NT2/D1 (cell line): ENCODE measurements around the gene UBAC2.

Experiments
- DNase-seq: peaks from one replicate; pipeline ENCODE4 v3.0.0-alpha.2; 2011; ENCODE audit warnings: low read depth, low spot score
- H3K27me3 ChIP-seq: 2 replicates; pipeline ENCODE4 v1.6.0; 2011; ENCODE audit warnings: mild to moderate bottlenecking; ENCODE audit not compliant: insufficient read length, insufficient read depth
- H3K36me3 ChIP-seq: 2 replicates; pipeline ENCODE4 v1.6.1; 2011; ENCODE audit warnings: mild to moderate bottlenecking, low read length, mixed read lengths; ENCODE audit not compliant: insufficient read depth, insufficient read length
- H3K4me1 ChIP-seq: 2 replicates; pipeline ENCODE4 v1.5.1; 2011; ENCODE audit not compliant: insufficient read depth, insufficient read length
- H3K4me3 ChIP-seq: 2 replicates; pipeline ENCODE4 v1.5.1; 2011; ENCODE audit warnings: low read depth; ENCODE audit not compliant: insufficient read length
- H3K9ac ChIP-seq: 2 replicates; pipeline ENCODE4 v1.6.0; 2011; ENCODE audit warnings: low read depth; ENCODE audit not compliant: insufficient read length
- H3K9me3 ChIP-seq: 2 replicates; pipeline ENCODE4 v1.5.1; 2011; ENCODE audit warnings: mild to moderate bottlenecking, low read length; ENCODE audit not compliant: insufficient read depth
- SUZ12 ChIP-seq: IDR thresholded peaks from 2 replicates; pipeline ENCODE4 v1.6.1; 2011; ENCODE audit not compliant: insufficient read length, insufficient read depth; ENCODE audit errors: extremely low read depth
- YY1 ChIP-seq: IDR thresholded peaks from 2 replicates; pipeline ENCODE4 v1.6.1; 2011; ENCODE audit not compliant: insufficient read length, insufficient read depth
- ZNF274 ChIP-seq: IDR thresholded peaks from 2 replicates; pipeline ENCODE4 v1.6.1; 2011; ENCODE audit warnings: mild to moderate bottlenecking, low read depth, low read length

Gene UBAC2

GRCh38 chr13:99217461-99218110 lies 16.9 kb downstream of the UBAC2 start:
- Histone ChIP-seq H3K9ac (no peak overlapping the region), H3K9me3 (no peaks in the 10 kb centered on the region), H3K27me3 (no peaks in the 10 kb centered on the region), H3K4me3 (no peak overlapping the region), H3K4me1 (peaks cover 5% of the 10 kb centered on the region), H3K36me3 (peaks cover 11% of the 10 kb centered on the region)
- DNase-seq: no peak
- TF ChIP-seq YY1: no peak
- TF ChIP-seq ZNF274: no peak
- no peak for TF ChIP-seq SUZ12

GRCh38 chr13:99218126-99218525 lies 17.5 kb downstream of the UBAC2 start:
- Histone ChIP-seq H3K4me3 (no peak overlapping the region), H3K4me1 (peaks cover 5% of the 10 kb centered on the region), H3K36me3 (peaks cover 11% of the 10 kb centered on the region), H3K9me3 (no peaks in the 10 kb centered on the region), H3K9ac (no peak overlapping the region), H3K27me3 (no peaks in the 10 kb centered on the region)
- DNase-seq: no peak
- TF ChIP-seq YY1: no peak
- TF ChIP-seq ZNF274: no peak

GRCh38 chr13:99218545-99218944 lies 17.9 kb downstream of the UBAC2 start:
- Histone ChIP-seq H3K4me1 (peaks cover 5% of the 10 kb centered on the region), H3K4me3 (no peak overlapping the region), H3K36me3 (peaks cover 11% of the 10 kb centered on the region), H3K9me3 (no peaks in the 10 kb centered on the region), H3K27me3 (no peaks in the 10 kb centered on the region), H3K9ac (no peak overlapping the region)
- no peak for DNase-seq
- TF ChIP-seq ZNF274 (no peak), YY1 (no peak), SUZ12 (no peak)

GRCh38 chr13:99218969-99219368 lies 18.3 kb downstream of the UBAC2 start:
- no peak for DNase-seq
- no peak overlapping the region for H3K9ac ChIP-seq
- peaks cover 11% of the 10 kb centered on the region for H3K36me3 ChIP-seq
- H3K9me3 ChIP-seq: no peaks in the 10 kb centered on the region
- H3K27me3 ChIP-seq: no peaks in the 10 kb centered on the region
- H3K4me1 ChIP-seq: peaks cover 5% of the 10 kb centered on the region
- H3K4me3 ChIP-seq: no peak overlapping the region
- TF ChIP-seq YY1 (no peak), SUZ12 (no peak), ZNF274 (no peak)

GRCh38 chr13:99220199-99220935 lies 19.7 kb downstream of the UBAC2 start:
- Histone ChIP-seq H3K9ac (no peak overlapping the region), H3K9me3 (no peaks in the 10 kb centered on the region), H3K4me1 (peaks cover 2% of the 10 kb centered on the region), H3K4me3 (no peak overlapping the region), H3K27me3 (no peaks in the 10 kb centered on the region), H3K36me3 (peaks cover 9% of the 10 kb centered on the region)
- TF ChIP-seq YY1 (no peak), SUZ12 (no peak), ZNF274 (no peak)
- no peak for DNase-seq

- H3K36me3 ChIP-seq: peaks cover 6% of the 10 kb centered on the region
- H3K4me1 ChIP-seq: peaks cover 2% of the 10 kb centered on the region
- TF ChIP-seq SUZ12: no peak
- TF ChIP-seq ZNF274: no peak
- TF ChIP-seq YY1: no peak
- no peak overlapping the region for H3K4me3 ChIP-seq
- no peaks in the 10 kb centered on the region for H3K27me3 ChIP-seq
- H3K9me3 ChIP-seq: no peaks in the 10 kb centered on the region
- no peak overlapping the region for H3K9ac ChIP-seq
- DNase-seq: no peak
Measured at GRCh38 chr13:99221567-99222239, 21.0 kb downstream of the UBAC2 start.

- Histone ChIP-seq H3K36me3 (peaks cover 6% of the 10 kb centered on the region), H3K9ac (no peak overlapping the region), H3K4me3 (no peak overlapping the region), H3K9me3 (no peaks in the 10 kb centered on the region), H3K4me1 (peaks cover under 1% of the 10 kb centered on the region), H3K27me3 (no peaks in the 10 kb centered on the region)
- DNase-seq: no peak
- TF ChIP-seq SUZ12 (no peak), YY1 (no peak), ZNF274 (no peak)
Measured at GRCh38 chr13:99223587-99223986, 22.9 kb downstream of the UBAC2 start.
